Colonic mucosa (tissue), 4 donors: ENCODE measurements around the gene C12orf43. TPM values are rescaled to one million over a fixed set of nuclear protein-coding genes. Genes with fewer than 3 reads are reported as not detected.

Experiments used
- DNase-seq: peaks from one replicate; pipeline ENCODE4 v3.0.0-alpha.2; 2020
- H3K27ac ChIP-seq: fragments of 200-600 bp; one replicate; pipeline ENCODE4 v1.8.0; 2021
- H3K27me3 ChIP-seq: fragments of 200-600 bp; one replicate; pipeline ENCODE4 v1.8.0; 2021
- H3K36me3 ChIP-seq: fragments of 200-600 bp; one replicate; pipeline ENCODE4 v1.8.0; 2021
- H3K4me1 ChIP-seq: fragments of 200-600 bp; one replicate; pipeline ENCODE4 v1.8.0; 2021; ENCODE audit warnings: mild to moderate bottlenecking
- H3K4me3 ChIP-seq: fragments of 200-600 bp; one replicate; pipeline ENCODE4 v1.8.0; 2021
- H3K9ac ChIP-seq, 2 donors: one replicate each; pipeline ENCODE4 v1.7.0; 2013; ENCODE audit warnings: control low read depth in 2 of 2, low read depth in 2 of 2, low read length in 2 of 2
- H3K9me3 ChIP-seq: fragments of 200-600 bp; one replicate; pipeline ENCODE4 v1.8.0; 2021
- CTCF ChIP-seq: fragments of 200-600 bp; IDR thresholded peaks from one replicate; pipeline ENCODE4 v1.8.0; 2022; ENCODE audit warnings: antibody characterized with exemption, mild to moderate bottlenecking
- intact Hi-C: fragments of 100-400 bp; cut with DNase I; formaldehyde crosslinking; loops from one replicate; pipeline ENCODE4 v1.14.1; 2022
- total RNA-seq, 2 donors: library from RNA; stranded (reverse); fragmentation: NEBNext Ultra II Directional in 1 of 2; extraction: Animal tissue kit (Norgen Biotek cat#: 25700) in 1 of 2; gene quantifications; one replicate each; pipeline ENCODE4 v1.2.1, GENCODE V29; 2021
- donor health status: healthy.
- donor health status: DM: no; HTN: no; CAD: no.
- donor health status: DM: no; HTN: no; CAD: no.

Gene C12orf43
- total RNA-seq, 2 donors from 2014 or later, result 10.6 to 18.3 TPM

GRCh38 chr12:121034616-121035305 is 18.5 kb upstream of the C12orf43 start:
- intact Hi-C loops, result no loop called here
- Histone ChIP-seq H3K9ac (no peak overlapping the region), H3K4me1 (no peaks in the 10 kb centered on the region)

DNA sequence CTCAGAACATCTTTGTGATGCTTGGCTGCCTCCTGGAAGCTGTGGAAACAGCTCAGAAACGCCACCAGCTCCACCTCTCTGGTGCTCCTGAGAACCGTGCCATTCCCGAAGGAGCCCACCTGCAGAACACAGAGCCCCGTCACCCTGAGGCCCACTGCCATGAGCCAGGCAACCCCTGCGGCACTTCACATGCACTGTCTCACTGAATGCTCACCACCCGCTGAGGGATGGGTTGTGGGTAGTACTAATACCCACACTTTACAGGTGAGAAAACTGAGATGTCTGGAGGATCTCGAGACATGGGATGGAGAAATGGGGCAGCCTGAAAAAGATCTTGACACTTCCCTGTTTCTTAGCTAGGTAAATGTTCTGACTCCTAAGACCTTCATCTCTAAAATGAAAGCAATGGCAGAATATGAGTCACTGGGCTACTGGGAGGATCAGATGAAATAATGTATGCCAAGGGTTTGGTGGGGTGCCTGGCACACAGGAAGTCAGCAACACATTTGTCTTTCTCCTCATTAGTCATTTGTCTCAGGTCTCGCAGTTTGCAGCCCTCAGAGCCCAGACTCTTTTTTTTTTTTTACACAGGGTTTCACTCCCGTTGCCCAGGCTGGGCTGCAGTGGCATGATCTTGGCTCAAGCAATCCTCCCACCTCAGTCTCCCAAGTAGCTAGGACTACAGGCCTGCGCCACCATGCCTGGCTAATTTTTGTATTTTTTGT is 17.5 kb upstream of the C12orf43 start:
- H3K4me1 ChIP-seq, result no peaks in the 10 kb centered on the region
- intact Hi-C loops, result no loop called here
- no peak overlapping the region for H3K4me3 ChIP-seq
- no peaks in the 10 kb centered on the region for H3K27me3 ChIP-seq
- TF ChIP-seq CTCF, result no peak
- DNase-seq, result no peak
- no peaks in the 10 kb centered on the region for H3K36me3 ChIP-seq
- H3K9me3 ChIP-seq, result no peaks in the 10 kb centered on the region
- H3K9ac ChIP-seq, result peak overlapping the region in 1 of 2 donors; percentile 35
- peak overlapping the region; percentile 34 for H3K27ac ChIP-seq

More at GRCh38 chr12:121034616-121035305, 18.5 kb upstream of the C12orf43 start:
- TF ChIP-seq CTCF, result no peak
- no peak for DNase-seq
- Histone ChIP-seq H3K27me3 (no peaks in the 10 kb centered on the region), H3K9me3 (no peaks in the 10 kb centered on the region), H3K36me3 (no peaks in the 10 kb centered on the region), H3K27ac (peak overlapping the region; percentile 34), H3K4me3 (no peak overlapping the region)

DNA sequence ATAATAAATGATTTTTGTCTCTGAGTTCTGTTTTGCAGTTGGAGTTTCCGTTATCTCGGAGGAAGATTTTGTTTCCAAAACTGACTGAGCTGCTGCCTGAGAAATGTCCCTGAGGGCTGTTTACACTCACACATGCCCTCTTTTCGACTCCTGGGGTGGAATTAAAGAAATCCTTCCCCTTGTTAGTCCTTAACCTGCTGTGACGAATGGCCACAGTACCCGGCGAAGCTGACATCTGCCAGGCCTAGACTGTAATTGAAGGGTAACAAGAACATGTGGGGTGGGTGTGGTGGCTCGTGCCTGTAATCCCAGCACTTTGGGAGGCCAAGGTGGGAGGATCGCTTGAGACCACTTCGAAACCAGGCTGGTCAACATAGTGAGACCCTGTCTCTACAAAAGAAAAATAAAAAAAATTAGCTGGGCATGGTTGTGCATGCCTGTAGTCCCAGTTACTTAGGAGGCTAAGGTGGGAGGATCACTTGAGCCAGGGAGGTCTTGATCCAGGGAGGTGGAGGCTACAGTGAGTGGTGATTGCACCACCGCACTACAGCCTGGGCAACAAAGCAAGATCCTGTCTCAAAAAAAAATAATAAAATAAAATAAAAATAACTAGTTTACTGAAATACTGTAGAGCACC is 14.4 kb upstream of the C12orf43 start:
- no peaks in the 10 kb centered on the region for H3K9me3 ChIP-seq
- H3K4me3 ChIP-seq, result no peak overlapping the region
- H3K36me3 ChIP-seq, result no peaks in the 10 kb centered on the region
- DNase-seq, result no peak
- intact Hi-C loops, result no loop called here
- no peak overlapping the region for H3K9ac ChIP-seq
- H3K4me1 ChIP-seq, result no peaks in the 10 kb centered on the region
- no peaks in the 10 kb centered on the region for H3K27me3 ChIP-seq
- no peak overlapping the region for H3K27ac ChIP-seq
- TF ChIP-seq CTCF, result no peak

DNA sequence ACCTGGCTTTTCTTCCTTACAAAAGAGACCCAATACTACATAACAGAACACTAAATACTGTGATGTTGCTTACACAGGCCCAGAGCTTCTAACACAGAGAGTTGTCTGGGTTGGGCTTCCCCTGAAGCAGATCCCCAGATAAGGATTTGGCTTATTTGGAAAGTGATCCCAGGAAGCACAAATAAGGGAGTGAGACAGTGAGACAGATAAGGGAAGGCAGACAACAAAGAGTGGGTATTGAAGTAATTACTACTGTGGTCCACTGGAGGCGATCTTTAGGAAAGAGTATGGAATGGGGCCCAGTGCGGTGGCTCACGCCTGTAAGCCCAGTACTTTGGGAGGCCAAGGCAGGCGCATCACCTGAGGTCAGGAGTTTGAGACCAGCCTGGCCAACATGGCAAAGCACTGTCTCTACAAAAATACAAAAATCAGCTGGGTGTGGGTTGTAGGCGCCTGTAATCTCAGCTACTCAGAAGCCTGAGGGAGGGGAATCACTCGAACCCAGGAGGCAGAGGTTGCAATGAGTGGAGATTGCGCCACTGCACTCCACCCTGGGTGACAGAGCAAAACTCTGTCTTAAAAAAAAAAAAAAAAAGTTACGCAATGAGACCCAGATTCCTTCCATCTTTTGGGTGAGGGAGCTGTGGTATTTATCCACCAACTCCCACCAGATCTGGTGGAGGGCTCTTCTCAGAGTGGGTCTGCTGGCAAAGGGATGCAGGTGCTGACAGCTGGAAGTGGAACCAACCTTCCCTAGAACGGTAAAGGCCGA is 10.2 kb upstream of the C12orf43 start:
- intact Hi-C loops, result no loop called here
- DNase-seq, result no peak
- H3K9ac ChIP-seq, result peak overlapping the region in 1 of 2 donors; percentile 52
- H3K36me3 ChIP-seq, result no peaks in the 10 kb centered on the region
- no peak overlapping the region for H3K4me3 ChIP-seq
- no peaks in the 10 kb centered on the region for H3K27me3 ChIP-seq
- H3K27ac ChIP-seq, result peak overlapping the region; percentile 73
- no peaks in the 10 kb centered on the region for H3K9me3 ChIP-seq
- no peaks in the 10 kb centered on the region for H3K4me1 ChIP-seq
- no peak for TF ChIP-seq CTCF
